K562 (cell line): ENCODE results near the gene CADM2. TPM values are rescaled to one million over a fixed set of nuclear protein-coding genes. Genes with fewer than 3 reads are reported as not detected.

ENCODE experiments used
- ATAC-seq: fragments of 200-7000 bp; cut with Tn5 transposase; 3 replicates; pipeline ENCODE4 v1.9.1; 2020; ENCODE audit warnings: moderate library complexity
- BruUV-seq: library from RNA; stranded (reverse); fragments of 400-500 nt; replicated peaks from 2 replicates; lab custom pipeline; 2021; lab: Mats Ljungman, UMichigan
- CTCF ChIA-PET: fragments of 300-600 bp; formaldehyde crosslinking; extraction: SDS; loops from one replicate; lab custom pipeline; 2021; ENCODE audit warnings: low intra/inter-chr PET ratio; lab: Yijun Ruan, JAX
- POLR2A ChIA-PET: fragments of 300-600, 350-650 bp; sonication (Branson Sonifier 250); formaldehyde crosslinking; extraction: SDS; loops from one replicate; lab custom pipeline; 2021; ENCODE audit warnings: antibody characterized with exemption, inconsistent platforms; lab: Yijun Ruan, JAX
- DNase-seq, 4 experiments: peaks; one replicate each; pipeline versions ENCODE4 v3.0.0 to v3.0.0-alpha.2; 2011 to 2018; ENCODE audit warnings: low spot score in 3 of 4, mixed read lengths in 3 of 4; ENCODE audit errors: extremely low read depth in 1 of 4
- FAIRE-seq: peaks from 2 replicates; lab custom pipeline; 2011; peaks lifted over from hg19 to GRCh38; lab: Jason Lieb, UNC
- H2AFZ ChIP-seq: 2 replicates; pipeline ENCODE4 v1.6.0; 2011; ENCODE audit warnings: low read depth, low read length, control low read depth, inconsistent platforms
- H3K27ac ChIP-seq: fragments of 200-600 bp; 3 replicates; pipeline ENCODE4 v1.8.0; 2011; ENCODE audit warnings: low read depth, mild to moderate bottlenecking, control low read depth, inconsistent platforms, low read length, moderate library complexity, mixed read lengths; ENCODE audit errors: extremely low read depth
- H3K27me3 ChIP-seq, 2 experiments: fragments of 300-600 bp in 1 of 2; 2 replicates in 1 of 2; 3 replicates in 1 of 2; pipeline versions ENCODE4 v1.6.0 to v1.8.0; 2011; ENCODE audit warnings: inconsistent platforms in 2 of 2, low read length in 2 of 2, mild to moderate bottlenecking in 1 of 2, mixed read lengths in 1 of 2, moderate library complexity in 1 of 2; ENCODE audit not compliant: control insufficient read depth in 2 of 2, insufficient read depth in 2 of 2
- H3K36me3 ChIP-seq: fragments of 300-600 bp; 3 replicates; pipeline ENCODE4 v1.8.0; 2011; ENCODE audit warnings: mild to moderate bottlenecking, low read length, inconsistent platforms; ENCODE audit not compliant: control insufficient read depth, insufficient read depth
- H3K4me1 ChIP-seq, 2 experiments: fragments of 200-600 bp in 1 of 2; replicated peaks in 1 of 2; 2 replicates in 1 of 2; 3 replicates in 1 of 2; pipeline versions ENCODE4 v1.5.1 to v1.8.0; 2011; ENCODE audit warnings: inconsistent platforms in 2 of 2, low read length in 2 of 2, mild to moderate bottlenecking in 1 of 2, mixed read lengths in 1 of 2, moderate library complexity in 1 of 2; ENCODE audit not compliant: control insufficient read depth in 2 of 2, insufficient read depth in 2 of 2
- H3K4me2 ChIP-seq: 2 replicates; pipeline ENCODE4 v1.6.1; 2011; ENCODE audit warnings: low read length, control low read depth, inconsistent platforms, mixed read lengths; ENCODE audit not compliant: insufficient read depth
- H3K4me3 ChIP-seq: fragments of 200-600 bp; sonication (generic), shearing (Covaris generic); 2 replicates; pipeline ENCODE4 v1.5.1; 2016; ENCODE audit warnings: control low read depth, inconsistent platforms
- H3K79me2 ChIP-seq: fragments of 200-600 bp; 3 replicates; pipeline ENCODE4 v1.8.0; 2011; ENCODE audit warnings: low read length, inconsistent platforms; ENCODE audit not compliant: control insufficient read depth, insufficient read depth
- H3K9ac ChIP-seq, 2 experiments: 2 replicates each; pipeline versions ENCODE4 v1.6.0 to v1.6.1; 2011; ENCODE audit warnings: low read depth in 2 of 2, low read length in 2 of 2, control low read depth in 1 of 2, inconsistent platforms in 1 of 2, mild to moderate bottlenecking in 1 of 2, mixed read lengths in 1 of 2; ENCODE audit not compliant: insufficient read depth in 1 of 2
- H3K9me1 ChIP-seq: one replicate; pipeline ENCODE4 v1.6.0; 2011; ENCODE audit warnings: inconsistent platforms, mild to moderate bottlenecking, low read length, moderate library complexity; ENCODE audit not compliant: control insufficient read depth, insufficient read depth
- H3K9me3 ChIP-seq: replicated peaks from 2 replicates; pipeline ENCODE4 v1.5.1; 2011; ENCODE audit warnings: low read depth, low read length, inconsistent platforms; ENCODE audit not compliant: control insufficient read depth, insufficient read depth
- H4K20me1 ChIP-seq: replicated peaks from 2 replicates; pipeline ENCODE4 v1.6.1; 2011; ENCODE audit warnings: low read length, inconsistent platforms, mixed read lengths; ENCODE audit not compliant: control insufficient read depth, insufficient read depth
- BACH1 ChIP-seq: fragments of 200-800 bp; sonication (Bioruptor generic); IDR thresholded peaks from 2 replicates; pipeline ENCODE4 v1.6.1; 2016; ENCODE audit warnings: missing genetic modification characterization, missing compliant biosample characterization
- MCM7 ChIP-seq, 2 experiments: fragments of 450-650 bp; IDR thresholded peaks; 2 replicates each; pipeline ENCODE4 v1.6.1; 2016 to 2018
- MEIS2 ChIP-seq: fragments of 450-650 bp; IDR thresholded peaks from 2 replicates; pipeline ENCODE4 v1.6.1; 2014; ENCODE audit warnings: mild to moderate bottlenecking; ENCODE audit not compliant: partially characterized antibody
- NBN ChIP-seq: fragments of 450-650 bp; IDR thresholded peaks from 2 replicates; pipeline ENCODE4 v1.6.1; 2016; ENCODE audit warnings: low read depth, mild to moderate bottlenecking
- RBM17 ChIP-seq: fragments of 200-400 bp; formaldehyde crosslinking; IDR thresholded peaks from 2 replicates; pipeline ENCODE4 v1.6.1; 2017; ENCODE audit warnings: low read depth, mild to moderate bottlenecking, low read length, borderline replicate concordance
- SLC30A9 ChIP-seq: fragments of 250-450 bp; sonication (Bioruptor Pico); IDR thresholded peaks from 2 replicates; pipeline ENCODE4 v1.8.0; 2022; ENCODE audit warnings: mild to moderate bottlenecking, moderate library complexity
- SMARCA4 ChIP-seq: fragments of 450-650 bp; IDR thresholded peaks from 2 replicates; pipeline ENCODE4 v1.6.1; 2016
- ZFP36 ChIP-seq: fragments of 150-350 bp; IDR thresholded peaks from 2 replicates; pipeline ENCODE4 v1.6.1; 2018; ENCODE audit warnings: low read length, low read depth; ENCODE audit not compliant: partially characterized antibody
- ZKSCAN8 ChIP-seq: fragments of 200-800 bp; sonication (Bioruptor generic); IDR thresholded peaks from 2 replicates; pipeline ENCODE4 v1.6.1; 2016; ENCODE audit warnings: missing genetic modification characterization, missing compliant biosample characterization
- ZNF175 ChIP-seq: fragments of 200-800 bp; sonication (Bioruptor generic); IDR thresholded peaks from 2 replicates; pipeline ENCODE4 v1.6.1; 2016; ENCODE audit warnings: low read depth, mild to moderate bottlenecking, missing genetic modification characterization, missing compliant biosample characterization
- ZNF507 ChIP-seq: conservative IDR thresholded peaks from 2 replicates; pipeline ENCODE4 v1.6.1; 2017; ENCODE audit warnings: missing genetic modification characterization, missing compliant biosample characterization
- WGBS: fragments of 100-300 bp; shearing (Covaris generic); methylation state at CpG from one replicate; pipeline ENCODE4 v1.1.6; 2016; ENCODE audit warnings: low coverage, mixed read lengths; ENCODE audit not compliant: insufficient coverage; ENCODE audit errors: missing lambda C conversion rate; 5-methylcytosine and 5-hydroxymethylcytosine counted together
- in situ Hi-C: fragments of 300-500 bp; cut with MboI; formaldehyde crosslinking; loops from 4 replicates; pipeline ENCODE4 v1.15.0; 2018; ENCODE audit warnings: inconsistent platforms, mixed read lengths
- intact Hi-C: fragments of 100-400 bp; cut with micrococcal nuclease; formaldehyde crosslinking; loops from 2 replicates; pipeline ENCODE4 v1.14.2; 2022
- polyA plus RNA-seq, 8 experiments: library from polyadenylated mRNA; depleted of rRNA in 4 of 8; stranded (reverse) in 5 of 8; unstranded in 3 of 8; fragments of >200 nt; fragmentation: Nextera tagmentation in 2 of 8; fragmentation: Illumina TruSeq in 1 of 8; extraction: Ambion mirVana in 2 of 8; extraction: Trizol in 1 of 8; gene quantifications; 2 replicates each; pipeline versions ENCODE4 v1.2.1 to v1.2.3, GENCODE V29; 2011 to 2014; ENCODE audit warnings: inconsistent platforms in 1 of 8, missing spikeins in 1 of 8
- total RNA-seq, 7 experiments: library from RNA; depleted of rRNA in 6 of 7; stranded (reverse); fragments of >200 nt in 6 of 7; fragmentation: Illumina TruSeq in 2 of 7; extraction: Trizol in 2 of 7; gene quantifications; 2 replicates each; pipeline versions ENCODE4 v1.2.1 to v1.2.3, GENCODE V29; 2011 to 2021; ENCODE audit warnings: low replicate concordance in 1 of 7
- TF ChIP-seq, protein P1 (sequence below): fragments of 250-450 bp; sonication (Bioruptor Pico); IDR thresholded peaks from 2 replicates; pipeline ENCODE4 v1.5.0; 2020; ENCODE audit warnings: mild to moderate bottlenecking
- TF ChIP-seq, protein P2 (sequence below): sonication (generic); formaldehyde crosslinking; IDR thresholded peaks from 2 replicates; pipeline ENCODE4 v1.8.1; 2023; ENCODE audit warnings: mild to moderate bottlenecking, missing genetic modification reagents

Gene CADM2
- total and polyA plus RNA-seq, 9 of the 15 experiments (the other 6 are each of a cell fraction or from before 2014, with no cell fraction given), result 0.11 to 3.2 (median 0.95) TPM

DNA sequence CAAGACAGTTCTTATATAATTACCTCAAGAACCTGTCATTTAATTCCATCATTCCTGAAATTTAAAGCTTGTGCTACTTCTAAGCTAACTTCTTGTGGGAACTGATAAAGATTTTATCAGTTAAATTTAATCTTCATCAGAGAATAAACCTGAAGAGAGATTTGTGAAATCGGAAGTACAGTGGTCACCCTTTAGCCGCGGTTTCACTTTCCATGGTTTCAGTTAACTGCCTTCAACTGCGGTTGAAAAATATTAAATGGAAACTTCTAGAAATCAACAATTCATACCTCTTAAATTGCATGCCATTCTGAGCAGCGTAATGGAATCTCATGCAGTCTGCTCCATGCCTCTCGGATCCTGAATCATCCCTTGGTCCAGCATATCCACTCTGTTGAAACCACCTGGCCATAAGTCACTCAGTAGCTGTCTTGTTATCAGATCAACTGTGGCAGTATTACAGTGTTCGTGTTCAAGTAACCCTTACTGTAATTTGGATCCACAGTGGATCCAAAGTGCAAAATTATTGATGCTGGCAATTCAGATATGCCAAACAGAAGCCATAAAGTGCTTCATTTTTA is 626.1 kb downstream of the CADM2 start:
- intact Hi-C loops (no loop called here), in situ Hi-C loops (no loop called here)
- Histone ChIP-seq H2AFZ (no peak overlapping the region), H3K9me3 (no peaks in the 10 kb centered on the region), H3K9ac (no peak overlapping the region), H3K27ac (no peak overlapping the region), H3K36me3 (no peaks in the 10 kb centered on the region), H3K4me1 (no peaks in the 10 kb centered on the region), H3K27me3 (no peaks in the 10 kb centered on the region), H4K20me1 (no peaks in the 10 kb centered on the region), H3K9me1 (no peaks in the 10 kb centered on the region), H3K4me2 (no peak overlapping the region), H3K4me3 (no peak overlapping the region), H3K79me2 (no peaks in the 10 kb centered on the region)
- FAIRE-seq (no peak), DNase-seq (no peak), ATAC-seq (no peak)
- TF ChIP-seq MCM7 (IDR thresholded peaks at IDR 0.05) (no peak), MEIS2 (peak; percentile 56)
- CTCF ChIA-PET, result interaction anchor here (0.6 kb wide), 1 partner anchor 9 kb away, joined by 3 read pairs; no protein-coding TSS in a partner anchor
- 3% methylated on average over 7 of the region's 7 CpGs for WGBS
- POLR2A ChIA-PET, result no interaction called here
- BruUV-seq, result no TSS peak

DNA sequence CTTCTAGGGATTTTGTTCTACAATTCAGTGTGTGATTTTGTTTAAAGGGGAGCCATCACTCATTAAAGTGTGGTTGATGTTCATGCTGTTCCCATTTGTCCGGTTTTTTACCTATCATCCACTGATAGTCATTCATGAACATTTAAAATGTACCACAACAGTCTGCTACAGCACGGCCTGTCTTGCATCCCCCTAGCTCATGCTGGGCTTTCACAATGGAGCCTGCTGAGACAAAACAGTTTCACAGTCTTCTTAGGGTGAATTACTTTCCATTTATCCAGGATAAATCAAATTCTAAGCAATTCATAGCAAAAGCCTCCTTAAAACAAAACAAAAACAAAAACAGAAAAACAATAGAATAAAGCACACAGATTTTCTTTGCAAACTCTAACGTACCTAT is 627.2 kb downstream of the CADM2 start:
- no peak for DNase-seq
- Histone ChIP-seq H3K4me1 (no peaks in the 10 kb centered on the region), H2AFZ (no peak overlapping the region), H3K27me3 (no peaks in the 10 kb centered on the region), H3K9me3 (no peaks in the 10 kb centered on the region), H3K9ac (no peak overlapping the region), H4K20me1 (no peaks in the 10 kb centered on the region), H3K4me3 (no peak overlapping the region), H3K4me2 (no peak overlapping the region), H3K36me3 (no peaks in the 10 kb centered on the region), H3K79me2 (no peaks in the 10 kb centered on the region), H3K9me1 (no peaks in the 10 kb centered on the region), H3K27ac (no peak overlapping the region)
- in situ Hi-C loops, result no loop called here
- POLR2A ChIA-PET, result no interaction called here
- CTCF ChIA-PET, result no interaction called here
- FAIRE-seq, result no peak
- 0% methylated on average over 3 of the region's 3 CpGs for WGBS
- no peak for ATAC-seq
- no TSS peak for BruUV-seq
- intact Hi-C loops, result no loop called here
- no peak for TF ChIP-seq RBM17
- TF ChIP-seq, protein P1, sequence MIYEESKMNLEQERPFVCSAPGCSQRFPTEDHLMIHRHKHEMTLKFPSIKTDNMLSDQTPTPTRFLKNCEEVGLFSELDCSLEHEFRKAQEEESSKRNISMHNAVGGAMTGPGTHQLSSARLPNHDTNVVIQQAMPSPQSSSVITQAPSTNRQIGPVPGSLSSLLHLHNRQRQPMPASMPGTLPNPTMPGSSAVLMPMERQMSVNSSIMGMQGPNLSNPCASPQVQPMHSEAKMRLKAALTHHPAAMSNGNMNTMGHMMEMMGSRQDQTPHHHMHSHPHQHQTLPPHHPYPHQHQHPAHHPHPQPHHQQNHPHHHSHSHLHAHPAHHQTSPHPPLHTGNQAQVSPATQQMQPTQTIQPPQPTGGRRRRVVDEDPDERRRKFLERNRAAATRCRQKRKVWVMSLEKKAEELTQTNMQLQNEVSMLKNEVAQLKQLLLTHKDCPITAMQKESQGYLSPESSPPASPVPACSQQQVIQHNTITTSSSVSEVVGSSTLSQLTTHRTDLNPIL (CRISPR knock-in tag), result no peak
- no peak for TF ChIP-seq BACH1 (tag)
- TF ChIP-seq ZNF507, result no peak
- TF ChIP-seq, protein P2, sequence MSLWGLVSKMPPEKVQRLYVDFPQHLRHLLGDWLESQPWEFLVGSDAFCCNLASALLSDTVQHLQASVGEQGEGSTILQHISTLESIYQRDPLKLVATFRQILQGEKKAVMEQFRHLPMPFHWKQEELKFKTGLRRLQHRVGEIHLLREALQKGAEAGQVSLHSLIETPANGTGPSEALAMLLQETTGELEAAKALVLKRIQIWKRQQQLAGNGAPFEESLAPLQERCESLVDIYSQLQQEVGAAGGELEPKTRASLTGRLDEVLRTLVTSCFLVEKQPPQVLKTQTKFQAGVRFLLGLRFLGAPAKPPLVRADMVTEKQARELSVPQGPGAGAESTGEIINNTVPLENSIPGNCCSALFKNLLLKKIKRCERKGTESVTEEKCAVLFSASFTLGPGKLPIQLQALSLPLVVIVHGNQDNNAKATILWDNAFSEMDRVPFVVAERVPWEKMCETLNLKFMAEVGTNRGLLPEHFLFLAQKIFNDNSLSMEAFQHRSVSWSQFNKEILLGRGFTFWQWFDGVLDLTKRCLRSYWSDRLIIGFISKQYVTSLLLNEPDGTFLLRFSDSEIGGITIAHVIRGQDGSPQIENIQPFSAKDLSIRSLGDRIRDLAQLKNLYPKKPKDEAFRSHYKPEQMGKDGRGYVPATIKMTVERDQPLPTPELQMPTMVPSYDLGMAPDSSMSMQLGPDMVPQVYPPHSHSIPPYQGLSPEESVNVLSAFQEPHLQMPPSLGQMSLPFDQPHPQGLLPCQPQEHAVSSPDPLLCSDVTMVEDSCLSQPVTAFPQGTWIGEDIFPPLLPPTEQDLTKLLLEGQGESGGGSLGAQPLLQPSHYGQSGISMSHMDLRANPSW (CRISPR knock-in tag), result no peak
- TF ChIP-seq SMARCA4, result no peak
- TF ChIP-seq NBN, result no peak
- TF ChIP-seq SLC30A9 (CRISPR knock-in tag), result no peak
- no peak for TF ChIP-seq ZFP36
- no peak for TF ChIP-seq ZNF175 (CRISPR knock-in tag)
- no peak for TF ChIP-seq ZKSCAN8 (CRISPR knock-in tag)
